Endothelial cell of umbilical vein (primary cell): Measurements from ENCODE around the gene DENND4B. TPM values are rescaled to one million over a fixed set of nuclear protein-coding genes. Genes with fewer than 3 reads are reported as not detected.

ENCODE experiments used
- BruUV-seq: library from RNA; stranded (reverse); fragments of 400-500 nt; replicated peaks from 2 replicates; lab custom pipeline; 2021; lab: Mats Ljungman, UMichigan
- CTCF ChIA-PET: fragments of 300-600, 350-600 bp; sonication (Branson Sonifier 250); formaldehyde crosslinking; loops from one replicate; lab custom pipeline; 2021; ENCODE audit warnings: antibody characterized with exemption, inconsistent platforms; lab: Charles Lee
- POLR2A ChIA-PET: fragments of 300-600, 350-600 bp; sonication (Branson Sonifier 250); formaldehyde crosslinking; loops from one replicate; lab custom pipeline; 2021; ENCODE audit warnings: antibody characterized with exemption, inconsistent platforms; lab: Charles Lee
- DNase-seq: peaks from one replicate; pipeline ENCODE4 v3.0.0-alpha.2; 2011; ENCODE audit warnings: low read depth, low spot score
- FAIRE-seq: peaks from 2 replicates; lab custom pipeline; 2011; peaks lifted over from hg19 to GRCh38; lab: Jason Lieb, UNC
- H2AFZ ChIP-seq: 2 replicates; pipeline ENCODE4 v1.6.0; 2012; ENCODE audit warnings: low read depth, low read length, control low read depth, inconsistent platforms
- H3K27ac ChIP-seq: 2 replicates; pipeline ENCODE4 v1.5.1; 2011; ENCODE audit warnings: low read depth, mild to moderate bottlenecking, control low read depth, low read length, moderate library complexity; ENCODE audit not compliant: insufficient read depth
- H3K27me3 ChIP-seq, 2 experiments: 2 replicates each; pipeline versions ENCODE4 v1.6.0 to v1.6.1; 2011; ENCODE audit warnings: low read length in 2 of 2, mixed read lengths in 1 of 2; ENCODE audit not compliant: control insufficient read depth in 2 of 2, insufficient read depth in 2 of 2
- H3K36me3 ChIP-seq, 2 experiments: 2 replicates in 1 of 2; 3 replicates in 1 of 2; pipeline ENCODE4 v1.5.1; 2011; ENCODE audit warnings: low read length in 2 of 2, mild to moderate bottlenecking in 1 of 2, moderate library complexity in 1 of 2; ENCODE audit not compliant: control insufficient read depth in 2 of 2, insufficient read depth in 2 of 2; ENCODE audit errors: extremely low read depth in 1 of 2
- H3K4me1 ChIP-seq: 3 replicates; pipeline ENCODE4 v1.5.1; 2011; ENCODE audit warnings: mild to moderate bottlenecking, low read length; ENCODE audit not compliant: control insufficient read depth, insufficient read depth; ENCODE audit errors: extremely low read depth
- H3K4me2 ChIP-seq: 2 replicates; pipeline ENCODE4 v1.6.1; 2011; ENCODE audit warnings: low read length, control low read depth, mixed read lengths; ENCODE audit not compliant: insufficient read depth
- H3K4me3 ChIP-seq, 3 experiments: fragments of 200-600 bp in 1 of 3; sonication (generic), shearing (Covaris generic) in 1 of 3; replicated peaks in 1 of 3; 2 replicates each; pipeline ENCODE4 v1.5.1; 2011 to 2016; ENCODE audit warnings: control low read depth in 3 of 3, low read length in 3 of 3, mild to moderate bottlenecking in 2 of 3, inconsistent platforms in 1 of 3, low read depth in 1 of 3, moderate library complexity in 1 of 3; ENCODE audit not compliant: insufficient read depth in 1 of 3
- H3K79me2 ChIP-seq: 2 replicates; pipeline ENCODE4 v1.6.0; 2012; ENCODE audit warnings: low read length, inconsistent platforms; ENCODE audit not compliant: control insufficient read depth, insufficient read depth
- H3K9ac ChIP-seq: replicated peaks from 2 replicates; pipeline ENCODE3; 2011; ENCODE audit warnings: low read length, control low read depth; ENCODE audit not compliant: insufficient read depth; ENCODE audit errors: extremely low read depth
- H3K9me1 ChIP-seq: replicated peaks from 3 replicates; pipeline ENCODE4 v1.6.0; 2011; ENCODE audit warnings: mild to moderate bottlenecking, low read length; ENCODE audit not compliant: control insufficient read depth, insufficient read depth; ENCODE audit errors: extremely low read depth
- H3K9me3 ChIP-seq: replicated peaks from 2 replicates; pipeline ENCODE4 v1.5.1; 2012; ENCODE audit warnings: low read length, inconsistent platforms; ENCODE audit not compliant: control insufficient read depth, insufficient read depth
- H4K20me1 ChIP-seq: replicated peaks from 2 replicates; pipeline ENCODE3; 2011; ENCODE audit warnings: mild to moderate bottlenecking, low read length; ENCODE audit not compliant: control insufficient read depth, insufficient read depth; ENCODE audit errors: extremely low read depth
- CTCF ChIP-seq, 2 donors: IDR thresholded peaks; 1 replicate in 1 of 2; 2 replicates in 1 of 2; pipeline ENCODE4 v1.5.1; 2011; ENCODE audit warnings: low read length in 2 of 2, mild to moderate bottlenecking in 2 of 2, moderate library complexity in 2 of 2, control low read depth in 1 of 2, inconsistent platforms in 1 of 2, low read depth in 1 of 2; ENCODE audit not compliant: insufficient read depth in 1 of 2; ENCODE audit errors: extremely low read depth in 1 of 2
- EZH2 ChIP-seq: IDR thresholded peaks from 2 replicates; pipeline ENCODE4 v1.6.1; 2012; ENCODE audit warnings: borderline replicate concordance, low read depth, mild to moderate bottlenecking, moderate library complexity, low read length, inconsistent platforms; ENCODE audit not compliant: severe bottlenecking
- FOS ChIP-seq: IDR thresholded peaks from 2 replicates; pipeline ENCODE4 v1.6.1; 2011; ENCODE audit warnings: mild to moderate bottlenecking, low read length, moderate library complexity, borderline replicate concordance; ENCODE audit not compliant: insufficient read depth
- GATA2 ChIP-seq: IDR thresholded peaks from 2 replicates; pipeline ENCODE4 v1.7.0; 2011; ENCODE audit warnings: low read depth, mild to moderate bottlenecking, moderate library complexity, mixed read lengths, low read length; ENCODE audit not compliant: insufficient read length, insufficient read depth
- JUN ChIP-seq: IDR thresholded peaks from 2 replicates; pipeline ENCODE4 v1.6.1; 2011; ENCODE audit warnings: borderline replicate concordance, low read depth; ENCODE audit not compliant: insufficient read length, insufficient read depth
- MAX ChIP-seq: IDR thresholded peaks from 2 replicates; pipeline ENCODE4 v1.6.1; 2011; ENCODE audit not compliant: insufficient read depth, insufficient read length
- MYC ChIP-seq: IDR thresholded peaks from one replicate; pipeline ENCODE4 v1.6.1; 2011; ENCODE audit warnings: mild to moderate bottlenecking, low read depth, low read length
- POLR2A ChIP-seq: IDR thresholded peaks from 2 replicates; pipeline ENCODE4 v1.6.1; 2012; ENCODE audit warnings: low read depth, mild to moderate bottlenecking, control low read depth, low read length
- POLR2AphosphoS5 ChIP-seq: IDR thresholded peaks from 2 replicates; pipeline ENCODE4 v1.6.1; 2012; ENCODE audit warnings: low read depth, mild to moderate bottlenecking, control low read depth, low read length, moderate library complexity; ENCODE audit not compliant: insufficient read depth
- dilution Hi-C: fragments of 300-500 bp; cut with MboI; formaldehyde crosslinking; loops from one replicate; pipeline ENCODE4 v1.15.0; 2019; ENCODE audit warnings: low sequenced_read_pairs; ENCODE audit not compliant: extremely low pct_ligation_motif_present
- intact Hi-C: fragments of 100-400 bp; cut with micrococcal nuclease; formaldehyde crosslinking; loops from one replicate; pipeline ENCODE4 v1.10.0; 2022
- polyA plus RNA-seq, 4 experiments: library from polyadenylated mRNA; depleted of rRNA in 3 of 4; stranded (reverse) in 3 of 4; unstranded in 1 of 4; fragments of >200 nt; gene quantifications; 2 replicates each; pipeline versions ENCODE4 v1.2.1 to v1.2.3, GENCODE V29; 2011 to 2012; ENCODE audit warnings: missing spikeins in 1 of 4
- total RNA-seq: library from RNA; stranded (reverse); gene quantifications from 2 replicates; pipeline ENCODE4 v1.2.3, GENCODE V29; 2021

Gene DENND4B
- total and polyA plus RNA-seq, 2 donors (not counting 3 experiments of a cell fraction or from before 2014, with no cell fraction given) = 35.6 to 57.8 TPM

- Histone ChIP-seq H3K9ac (peak overlapping the region; percentile 84), H3K4me2 (peak overlapping the region; percentile 73), H3K36me3 (peaks cover 2 to 34% of the 10 kb centered on the region in 2 experiments), H3K4me3 (peak overlapping the region; percentile 42 to 88 (median 73)), H3K9me1 (no peaks in the 10 kb centered on the region), H3K79me2 (peaks cover 16% of the 10 kb centered on the region), H2AFZ (peak overlapping the region; percentile 5), H3K27me3 (no peaks in the 10 kb centered on the region), H3K4me1 (peaks cover 9% of the 10 kb centered on the region), H4K20me1 (no peaks in the 10 kb centered on the region), H3K27ac (peak overlapping the region; percentile 63), H3K9me3 (no peaks in the 10 kb centered on the region)
- POLR2A ChIA-PET = interaction anchor here (0.7 to 1.3 kb wide), 5 partner anchors 13 to 44 kb away, joined by 3 to 5 read pairs (median 4); partner anchors contain the start of genes GATAD2B and SLC39A1
- intact Hi-C loops = loop anchor here (1.0 to 2.0 kb wide), 9 partner anchors 12 to 269 kb away; partner anchors contain the start of genes CRTC2, RAB13 and SLC39A1
- dilution Hi-C loops = no loop called here
- CTCF ChIA-PET = interaction anchor here (0.7 to 5.3 kb wide), 23 partner anchors 8 to 162 kb away, joined by 3 to 65 read pairs (median 8); partner anchors contain the start of genes CREB3L4, CRTC2, GATAD2B and JTB
- TF ChIP-seq MYC (peak; percentile 6), CTCF (IDR thresholded peaks at IDR 0.05; ENCODE audit: extremely low read depth in 1 of 2, insufficient read depth in 1 of 2, low read depth in 1 of 2, low read length in 2 of 2) (no peak), POLR2AphosphoS5 (peak; percentile 57), GATA2 (no peak), EZH2 (no peak), FOS (no peak), JUN (no peak), POLR2A (peak; percentile 69), MAX (peak; percentile 26)
- BruUV-seq = TSS peak; percentile 56
- FAIRE-seq = peak; percentile 82
- DNase-seq = peak; percentile 77
Measured at GRCh38 chr1:153945795-153946621, 510 bp downstream of the DENND4B start.
